HCT116 (cell line): ENCODE measurements around the gene SLC25A43. TPM values are rescaled to one million over a fixed set of nuclear protein-coding genes. Genes with fewer than 3 reads are reported as not detected.

Experiments
- ATAC-seq: fragments of 200-7000 bp; cut with Tn5 transposase; 2 replicates; pipeline ENCODE4 v1.9.1; 2020; ENCODE audit warnings: mild to moderate bottlenecking, moderate library complexity
- BruUV-seq: library from RNA; stranded (reverse); fragments of 400-500 nt; replicated peaks from 2 replicates; lab custom pipeline; 2021; lab: Mats Ljungman, UMichigan
- CTCF ChIA-PET: fragments of 300-600 bp; sonication (Branson Sonifier 250); formaldehyde crosslinking; loops from one replicate; lab custom pipeline; 2021; ENCODE audit warnings: antibody characterized with exemption; lab: Charles Lee
- POLR2A ChIA-PET: fragments of 300-600, 350-600 bp; sonication (Branson Sonifier 250); formaldehyde crosslinking; loops from one replicate; lab custom pipeline; 2021; ENCODE audit warnings: antibody characterized with exemption; lab: Charles Lee
- RAD21 ChIA-PET, 2 experiments: fragments of 300-600 bp; sonication (Branson Sonifier 250); formaldehyde crosslinking; loops; one replicate each; lab custom pipeline; 2023; ENCODE audit warnings: low total read pairs in 2 of 2; ENCODE audit not compliant: uncharacterized antibody in 2 of 2, unreplicated experiment in 2 of 2, low non-redundant PET in 1 of 2; lab: Charles Lee
- DNase-seq: peaks from one replicate; pipeline ENCODE4 v3.0.0-alpha.2; 2010; ENCODE audit warnings: low read depth, low spot score
- H2AFZ ChIP-seq: fragments of 200-600 bp; shearing (Covaris generic), sonication (generic); 2 replicates; pipeline ENCODE4 v1.6.1; 2017; ENCODE audit warnings: low read depth, mixed run types, mixed read lengths, antibody characterized with exemption, low read length; ENCODE audit not compliant: poor library complexity, severe bottlenecking
- H3K27ac ChIP-seq: 2 replicates; pipeline ENCODE4 v1.5.1; 2012; ENCODE audit warnings: low read depth, low read length
- H3K27me3 ChIP-seq: fragments of 200-600 bp; sonication (generic); 2 replicates; pipeline ENCODE4 v1.6.1; 2016; ENCODE audit warnings: mixed run types, low read length, mixed read lengths; ENCODE audit not compliant: insufficient read depth
- H3K36me3 ChIP-seq, 2 experiments: fragments of 200-500 bp in 1 of 2; fragments of 200-600 bp in 1 of 2; sonication (Bioruptor generic) in 1 of 2; sonication (generic) in 1 of 2; 2 replicates each; pipeline versions ENCODE4 v1.5.1 to v1.6.1; 2014 to 2016; ENCODE audit warnings: low read length in 2 of 2, inconsistent platforms in 1 of 2, mixed read lengths in 1 of 2, mixed run types in 1 of 2; ENCODE audit not compliant: insufficient read depth in 2 of 2, control insufficient read depth in 1 of 2
- H3K4me1 ChIP-seq, 2 experiments: fragments of 200-600 bp in 1 of 2; sonication (generic) in 1 of 2; 2 replicates each; pipeline versions ENCODE4 v1.5.1 to v1.6.1; 2012 to 2017; ENCODE audit warnings: low read length in 2 of 2, inconsistent platforms in 1 of 2, mild to moderate bottlenecking in 1 of 2, mixed read lengths in 1 of 2, mixed run types in 1 of 2, moderate library complexity in 1 of 2; ENCODE audit not compliant: insufficient read depth in 2 of 2, control insufficient read depth in 1 of 2
- H3K4me2 ChIP-seq: fragments of 200-600 bp; sonication (generic); 2 replicates; pipeline ENCODE4 v1.6.1; 2017; ENCODE audit warnings: mixed run types, low read length, mixed read lengths
- H3K4me3 ChIP-seq, 2 experiments: fragments of 200-600 bp in 1 of 2; sonication (generic) in 1 of 2; replicated peaks in 1 of 2; 2 replicates each; pipeline ENCODE4 v1.5.1; 2011 to 2016; ENCODE audit warnings: low read length in 2 of 2, control low read depth in 1 of 2, low read depth in 1 of 2, mild to moderate bottlenecking in 1 of 2, mixed read lengths in 1 of 2, mixed run types in 1 of 2
- H3K79me2 ChIP-seq: fragments of 200-600 bp; sonication (generic); 2 replicates; pipeline ENCODE4 v1.6.1; 2017; ENCODE audit warnings: mild to moderate bottlenecking, mixed run types, low read length, moderate library complexity, mixed read lengths; ENCODE audit not compliant: insufficient read depth
- H3K9ac ChIP-seq: fragments of 200-600 bp; sonication (generic); 2 replicates; pipeline ENCODE4 v1.6.1; 2016; ENCODE audit warnings: low read length, mixed read lengths
- H3K9me2 ChIP-seq: fragments of 200-600 bp; sonication (generic), shearing (Covaris generic); 2 replicates; pipeline ENCODE4 v1.6.1; 2017; ENCODE audit warnings: mixed run types, mild to moderate bottlenecking, moderate library complexity; ENCODE audit not compliant: insufficient read depth
- H3K9me3 ChIP-seq, 2 experiments: fragments of 200-500 bp in 1 of 2; fragments of 200-600 bp in 1 of 2; sonication (Bioruptor generic) in 1 of 2; sonication (generic) in 1 of 2; 2 replicates each; pipeline ENCODE4 v1.6.1; 2014 to 2017; ENCODE audit warnings: low read length in 2 of 2, mixed read lengths in 2 of 2, inconsistent platforms in 1 of 2, low read depth in 1 of 2, mild to moderate bottlenecking in 1 of 2, mixed run types in 1 of 2, moderate library complexity in 1 of 2; ENCODE audit not compliant: control insufficient read depth in 1 of 2, insufficient read depth in 1 of 2
- H4K20me1 ChIP-seq: fragments of 200-600 bp; sonication (generic), shearing (Covaris generic); 2 replicates; pipeline ENCODE4 v1.6.1; 2017; ENCODE audit warnings: mixed run types, mild to moderate bottlenecking, moderate library complexity; ENCODE audit not compliant: insufficient read depth
- ATF3 ChIP-seq: IDR thresholded peaks from 2 replicates; pipeline ENCODE4 v1.6.1; 2012
- CEBPB ChIP-seq: IDR thresholded peaks from 2 replicates; pipeline ENCODE4 v1.6.1; 2012; ENCODE audit warnings: low read depth
- CTCF ChIP-seq, 3 experiments: fragments of 200-600 bp in 1 of 3; sonication (generic) in 1 of 3; IDR thresholded peaks in 2 of 3; conservative IDR thresholded peaks in 1 of 3; 2 replicates each; pipeline ENCODE4 v1.5.1; 2012 to 2017; ENCODE audit warnings: low read depth in 2 of 3, low read length in 2 of 3, antibody characterized with exemption in 1 of 3, borderline replicate concordance in 1 of 3, control low read depth in 1 of 3, mild to moderate bottlenecking in 1 of 3, mixed read lengths in 1 of 3, mixed run types in 1 of 3, moderate library complexity in 1 of 3; ENCODE audit not compliant: insufficient read depth in 1 of 3
- EGR1 ChIP-seq: IDR thresholded peaks from 2 replicates; pipeline ENCODE4 v1.6.1; 2012; ENCODE audit warnings: low read depth
- ELF1 ChIP-seq: IDR thresholded peaks from 2 replicates; pipeline ENCODE4 v1.6.1; 2012; ENCODE audit warnings: low read depth, borderline replicate concordance
- EZH2 ChIP-seq: fragments of 200-600 bp; sonication (generic); IDR thresholded peaks from 2 replicates; pipeline ENCODE4 v1.6.1; 2017; ENCODE audit warnings: antibody characterized with exemption, mixed run types
- EZH2phosphoT487 ChIP-seq: fragments of 200-600 bp; IDR thresholded peaks from 2 replicates; pipeline ENCODE4 v1.6.1; 2018; ENCODE audit warnings: antibody characterized with exemption, borderline replicate concordance
- FOSL1 ChIP-seq: IDR thresholded peaks from 2 replicates; pipeline ENCODE4 v1.6.1; 2012; ENCODE audit warnings: low read depth
- JUND ChIP-seq: IDR thresholded peaks from 2 replicates; pipeline ENCODE4 v1.6.1; 2012
- MAX ChIP-seq: IDR thresholded peaks from 2 replicates; pipeline ENCODE4 v1.6.1; 2012
- POLR2A ChIP-seq: IDR thresholded peaks from 2 replicates; pipeline ENCODE4 v1.7.0; 2011; ENCODE audit warnings: borderline replicate concordance; ENCODE audit not compliant: insufficient read depth, insufficient read length; ENCODE audit errors: extremely low read depth
- POLR2AphosphoS5 ChIP-seq: IDR thresholded peaks from 2 replicates; pipeline ENCODE4 v1.6.1; 2011; ENCODE audit warnings: mild to moderate bottlenecking, low read depth, low read length, moderate library complexity
- RAD21 ChIP-seq: IDR thresholded peaks from 2 replicates; pipeline ENCODE4 v1.6.1; 2012; ENCODE audit warnings: low read depth, mild to moderate bottlenecking
- REST ChIP-seq: IDR thresholded peaks from 2 replicates; pipeline ENCODE4 v1.6.1; 2012; ENCODE audit warnings: low read depth
- SRF ChIP-seq: IDR thresholded peaks from 2 replicates; pipeline ENCODE4 v1.6.1; 2012; ENCODE audit warnings: low read depth
- ZBTB33 ChIP-seq: IDR thresholded peaks from 2 replicates; pipeline ENCODE4 v1.6.1; 2011; ENCODE audit warnings: mild to moderate bottlenecking, low read length, moderate library complexity; ENCODE audit not compliant: insufficient replicate concordance; ENCODE audit errors: extremely low read depth
- ZFX ChIP-seq: fragments of 450-650 bp; IDR thresholded peaks from 2 replicates; pipeline ENCODE4 v1.6.1; 2017
- ZNF274 ChIP-seq: fragments of 200-500 bp; sonication (Bioruptor generic); IDR thresholded peaks from 2 replicates; pipeline ENCODE4 v1.6.1; 2014; ENCODE audit warnings: mild to moderate bottlenecking, low read depth, low read length, inconsistent platforms
- intact Hi-C: fragments of 100-400 bp; cut with micrococcal nuclease; formaldehyde crosslinking; loops from 2 replicates; pipeline ENCODE4 v1.10.0; 2022
- total RNA-seq: library from RNA; stranded (reverse); gene quantifications from one replicate; pipeline ENCODE4 v1.2.1, GENCODE V29; 2021; ENCODE audit not compliant: unreplicated experiment

The SLC25A43 gene
- total RNA-seq, 1 experiment from 2014 or later = 14.1 TPM

GRCh38 chrX:119410854-119411253 lies 11.7 kb downstream of the SLC25A43 start:
- no peaks in the 10 kb centered on the region for H3K79me2 ChIP-seq
- 0 out of 2 replicates have a peak overlapping the region, but pooled peaks have one; percentile 23 for H3K9ac ChIP-seq
- peak overlapping the region; percentile 52 for H3K27ac ChIP-seq
- no peaks in the 10 kb centered on the region for H3K9me3 ChIP-seq
- no peak for TF ChIP-seq POLR2A
- TF ChIP-seq CEBPB = no peak
- no peak for TF ChIP-seq EZH2
- no peak for TF ChIP-seq FOSL1
- TF ChIP-seq EGR1 = no peak
- no peak for TF ChIP-seq ELF1
- no peak; the same call in 1 of the 2 replicates for TF ChIP-seq MAX
- TF ChIP-seq CTCF (IDR thresholded peaks at IDR 0.05 in 2 of 3, conservative IDR thresholded peaks at IDR 0.05 in 1 of 3; ENCODE audit: borderline replicate concordance in 1 of 3, insufficient read depth in 1 of 3, low read depth in 2 of 3, low read length in 2 of 3) = no peak
- no peak for TF ChIP-seq POLR2AphosphoS5
- no peak for TF ChIP-seq ZFX
- no peak for TF ChIP-seq RAD21
- TF ChIP-seq EZH2phosphoT487 = no peak
- no peak for TF ChIP-seq ZNF274
- TF ChIP-seq REST = no peak
- no peak for TF ChIP-seq ATF3
- TF ChIP-seq SRF = no peak
- TF ChIP-seq ZBTB33 = no peak
- no peak for TF ChIP-seq JUND
- TF ChIP-seq, all 23 proteins: peak for 0
- Histone ChIP-seq H3K4me3 (no peak overlapping the region), H2AFZ (no peak overlapping the region), H3K4me2 (peak overlapping the region; percentile 63), H3K4me1 (peaks cover 14 to 16% of the 10 kb centered on the region in 2 experiments), H3K27me3 (no peaks in the 10 kb centered on the region), H4K20me1 (no peaks in the 10 kb centered on the region), H3K36me3 (no peaks in the 10 kb centered on the region), H3K9me2 (no peaks in the 10 kb centered on the region)
- intact Hi-C loops = no loop called here
- ChIA-PET POLR2A (interaction anchor here (1.4 kb wide), 1 partner anchor 57 kb away, joined by 3 read pairs; the partner anchor contains the start of gene SLC25A5), RAD21 (no interaction called here), CTCF (no interaction called here)
- no TSS peak for BruUV-seq
- no peak for DNase-seq
- ATAC-seq = peak; percentile 12; the same call in 1 of the 2 replicates
